Measurements from ENCODE around the gene SLC16A8.

DNA sequence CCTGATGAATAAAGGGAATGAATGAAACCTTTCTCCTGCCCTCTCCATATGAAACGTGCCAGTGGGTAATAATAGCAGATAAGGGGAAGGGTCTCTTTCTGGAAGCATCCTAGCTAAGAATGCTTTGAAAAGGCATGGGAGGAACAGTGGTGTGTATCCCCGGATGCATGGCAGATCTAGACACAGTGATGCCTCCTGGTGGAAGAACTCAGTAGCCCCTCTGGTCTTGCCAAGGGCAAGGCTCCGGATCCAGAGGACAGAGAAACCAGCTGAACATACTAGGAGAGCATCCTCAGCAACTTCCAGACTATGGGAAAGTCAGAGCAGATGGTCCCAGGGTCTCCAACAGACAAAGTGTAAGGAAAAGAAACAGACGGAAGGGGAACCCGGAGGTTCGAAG, 20.1 kb upstream of the SLC16A8 start:
- TF ChIP-seq, protein P1, sequence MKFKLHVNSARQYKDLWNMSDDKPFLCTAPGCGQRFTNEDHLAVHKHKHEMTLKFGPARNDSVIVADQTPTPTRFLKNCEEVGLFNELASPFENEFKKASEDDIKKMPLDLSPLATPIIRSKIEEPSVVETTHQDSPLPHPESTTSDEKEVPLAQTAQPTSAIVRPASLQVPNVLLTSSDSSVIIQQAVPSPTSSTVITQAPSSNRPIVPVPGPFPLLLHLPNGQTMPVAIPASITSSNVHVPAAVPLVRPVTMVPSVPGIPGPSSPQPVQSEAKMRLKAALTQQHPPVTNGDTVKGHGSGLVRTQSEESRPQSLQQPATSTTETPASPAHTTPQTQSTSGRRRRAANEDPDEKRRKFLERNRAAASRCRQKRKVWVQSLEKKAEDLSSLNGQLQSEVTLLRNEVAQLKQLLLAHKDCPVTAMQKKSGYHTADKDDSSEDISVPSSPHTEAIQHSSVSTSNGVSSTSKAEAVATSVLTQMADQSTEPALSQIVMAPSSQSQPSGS (tag by site-specific recombination; IDR thresholded peaks at IDR 0.05; ENCODE audit: low read depth): no peak
- TF ChIP-seq, protein P2, sequence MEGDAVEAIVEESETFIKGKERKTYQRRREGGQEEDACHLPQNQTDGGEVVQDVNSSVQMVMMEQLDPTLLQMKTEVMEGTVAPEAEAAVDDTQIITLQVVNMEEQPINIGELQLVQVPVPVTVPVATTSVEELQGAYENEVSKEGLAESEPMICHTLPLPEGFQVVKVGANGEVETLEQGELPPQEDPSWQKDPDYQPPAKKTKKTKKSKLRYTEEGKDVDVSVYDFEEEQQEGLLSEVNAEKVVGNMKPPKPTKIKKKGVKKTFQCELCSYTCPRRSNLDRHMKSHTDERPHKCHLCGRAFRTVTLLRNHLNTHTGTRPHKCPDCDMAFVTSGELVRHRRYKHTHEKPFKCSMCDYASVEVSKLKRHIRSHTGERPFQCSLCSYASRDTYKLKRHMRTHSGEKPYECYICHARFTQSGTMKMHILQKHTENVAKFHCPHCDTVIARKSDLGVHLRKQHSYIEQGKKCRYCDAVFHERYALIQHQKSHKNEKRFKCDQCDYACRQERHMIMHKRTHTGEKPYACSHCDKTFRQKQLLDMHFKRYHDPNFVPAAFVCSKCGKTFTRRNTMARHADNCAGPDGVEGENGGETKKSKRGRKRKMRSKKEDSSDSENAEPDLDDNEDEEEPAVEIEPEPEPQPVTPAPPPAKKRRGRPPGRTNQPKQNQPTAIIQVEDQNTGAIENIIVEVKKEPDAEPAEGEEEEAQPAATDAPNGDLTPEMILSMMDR (tag by site-specific recombination; IDR thresholded peaks at IDR 0.05): no peak
- no peak for TF ChIP-seq REPIN1 (tag by site-specific recombination; IDR thresholded peaks at IDR 0.05; ENCODE audit: low read depth)

Measured in HEK293 (cell line).